Measurements from ENCODE around the gene AMN. TPM values are rescaled to one million over a fixed set of nuclear protein-coding genes. Genes with fewer than 3 reads are reported as not detected.
A peak's percentile ranks its signal among the peaks of the same experiment; 100 is the strongest.

AMN gene
- total RNA-seq, 6 donors from 2014 or later, result 14.9 to 56.6 (median 31.6) TPM

DNA sequence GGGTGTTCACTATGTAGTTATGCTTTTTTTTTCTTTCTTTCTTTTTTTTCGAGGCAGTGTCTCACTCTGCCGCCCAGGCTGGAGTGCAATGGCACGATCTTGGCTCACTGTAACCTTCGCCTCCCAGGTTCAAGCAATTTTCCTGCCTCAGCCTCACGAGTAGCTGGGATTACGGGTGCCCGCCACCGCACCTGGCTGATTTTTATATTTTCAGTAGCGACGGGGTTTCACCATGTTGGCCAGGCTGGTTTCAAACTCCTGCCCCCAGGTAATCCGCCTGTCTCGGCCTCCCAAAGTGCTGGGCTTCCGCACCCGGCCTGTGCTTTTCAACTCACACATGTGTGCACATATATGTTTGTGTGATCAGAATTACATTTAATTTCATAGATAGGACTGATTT, 38.9 kb upstream of the AMN start:
- Histone ChIP-seq H3K4me1 (peaks cover 0 to 10% (median 0%) of the 10 kb centered on the region in 4 donors), H3K27me3 (no peaks in the 10 kb centered on the region), H3K36me3 (peaks cover 0 to 32% (median 10%) of the 10 kb centered on the region in 4 donors), H3K9me3 (no peaks in the 10 kb centered on the region), H3K4me3 (no peak overlapping the region), H3K27ac (no peak overlapping the region)
- ATAC-seq (ENCODE audit: low FRiP score in 2 of 2) (no peak), DNase-seq (no peak)
- TF ChIP-seq EP300 (IDR thresholded peaks at IDR 0.05) (no peak), POLR2A (IDR thresholded peaks at IDR 0.05) (no peak)
- 95 to 98% methylated on average over 14 of the region's 14 CpGs for WGBS, 2 donors

DNA sequence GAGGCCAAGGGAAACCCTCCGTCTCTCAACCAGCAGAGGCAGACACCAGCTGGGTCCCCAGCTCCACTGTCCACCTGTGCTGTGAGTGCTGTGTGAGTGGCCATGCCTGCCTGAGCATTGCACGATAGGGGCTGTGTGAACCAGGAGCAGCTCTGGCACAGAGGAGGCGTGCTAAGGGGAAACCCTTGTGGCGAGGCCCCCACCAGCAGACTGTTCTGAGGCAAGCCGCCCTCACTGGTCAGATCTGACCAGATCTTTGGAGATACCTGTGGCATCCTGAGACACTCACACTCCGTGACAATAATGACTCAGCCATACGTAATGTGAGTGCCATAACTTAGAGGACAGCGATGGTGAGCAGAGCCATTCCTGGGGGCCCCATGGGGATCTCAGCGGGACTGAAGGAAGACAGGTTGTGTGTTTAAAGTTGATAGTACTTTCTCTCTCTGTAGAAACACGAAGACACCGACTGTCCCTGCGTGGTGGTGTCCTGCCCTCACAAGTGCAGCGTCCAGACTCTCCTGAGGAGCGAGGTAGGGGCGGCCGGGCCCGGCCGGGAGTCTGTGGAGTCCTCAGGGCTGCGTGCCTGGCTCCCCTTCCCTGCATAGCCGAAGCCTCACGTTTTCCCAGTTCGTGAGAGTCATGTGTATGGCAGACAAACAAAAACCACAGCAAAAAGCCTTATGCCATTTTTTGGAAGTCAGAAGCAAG, 36.6 kb upstream of the AMN start:
- no peak overlapping the region for H3K27ac ChIP-seq
- ATAC-seq (ENCODE audit: low FRiP score in 2 of 2) (no peak), DNase-seq (no peak)
- 95 to 97% methylated on average over 21 to 22 of the region's 22 CpGs for WGBS, 2 donors
- no peaks in the 10 kb centered on the region for H3K9me3 ChIP-seq
- H3K27me3 ChIP-seq, result no peaks in the 10 kb centered on the region
- H3K4me3 ChIP-seq, result no peak overlapping the region
- TF ChIP-seq POLR2AphosphoS5 (IDR thresholded peaks at IDR 0.05) (no peak), EP300 (IDR thresholded peaks at IDR 0.05) (no peak), POLR2A (IDR thresholded peaks at IDR 0.05) (no peak)
- TF ChIP-seq, protein P1, sequence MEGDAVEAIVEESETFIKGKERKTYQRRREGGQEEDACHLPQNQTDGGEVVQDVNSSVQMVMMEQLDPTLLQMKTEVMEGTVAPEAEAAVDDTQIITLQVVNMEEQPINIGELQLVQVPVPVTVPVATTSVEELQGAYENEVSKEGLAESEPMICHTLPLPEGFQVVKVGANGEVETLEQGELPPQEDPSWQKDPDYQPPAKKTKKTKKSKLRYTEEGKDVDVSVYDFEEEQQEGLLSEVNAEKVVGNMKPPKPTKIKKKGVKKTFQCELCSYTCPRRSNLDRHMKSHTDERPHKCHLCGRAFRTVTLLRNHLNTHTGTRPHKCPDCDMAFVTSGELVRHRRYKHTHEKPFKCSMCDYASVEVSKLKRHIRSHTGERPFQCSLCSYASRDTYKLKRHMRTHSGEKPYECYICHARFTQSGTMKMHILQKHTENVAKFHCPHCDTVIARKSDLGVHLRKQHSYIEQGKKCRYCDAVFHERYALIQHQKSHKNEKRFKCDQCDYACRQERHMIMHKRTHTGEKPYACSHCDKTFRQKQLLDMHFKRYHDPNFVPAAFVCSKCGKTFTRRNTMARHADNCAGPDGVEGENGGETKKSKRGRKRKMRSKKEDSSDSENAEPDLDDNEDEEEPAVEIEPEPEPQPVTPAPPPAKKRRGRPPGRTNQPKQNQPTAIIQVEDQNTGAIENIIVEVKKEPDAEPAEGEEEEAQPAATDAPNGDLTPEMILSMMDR (IDR thresholded peaks at IDR 0.05), result no peak
- no peaks in the 10 kb centered on the region for H3K4me1 ChIP-seq
- peaks cover 0 to 42% (median 11%) of the 10 kb centered on the region in 4 donors for H3K36me3 ChIP-seq

DNA sequence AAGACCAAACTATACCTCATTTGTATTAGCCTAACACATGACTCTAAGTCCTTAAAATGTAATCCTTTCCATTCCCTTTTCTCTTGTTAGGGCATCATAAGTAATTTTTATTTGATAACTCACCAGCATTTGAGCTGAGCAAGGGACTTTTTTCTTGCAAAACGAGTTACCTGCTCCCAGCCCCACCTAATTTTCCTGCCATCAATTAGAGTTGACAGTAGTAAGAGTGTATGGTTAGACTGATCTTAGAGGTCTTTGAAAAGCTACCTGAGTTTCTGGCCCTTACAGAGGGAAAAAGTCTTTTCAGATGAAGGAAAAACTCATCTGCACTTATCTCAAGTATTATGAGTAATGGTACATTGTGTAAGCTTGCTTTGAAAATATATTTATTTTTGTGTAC, 33.7 kb upstream of the AMN start:
- Histone ChIP-seq H3K36me3 (peaks cover 0 to 39% (median 12%) of the 10 kb centered on the region in 4 donors), H3K9me3 (no peaks in the 10 kb centered on the region), H3K27ac (no peak overlapping the region), H3K27me3 (no peaks in the 10 kb centered on the region), H3K4me3 (no peak overlapping the region), H3K4me1 (no peaks in the 10 kb centered on the region)
- 69 to 72% methylated on average over 1 of the region's 1 CpG for WGBS, 2 donors
- DNase-seq (no peak), ATAC-seq (ENCODE audit: low FRiP score in 2 of 2) (no peak)
- TF ChIP-seq, protein P1 (IDR thresholded peaks at IDR 0.05), result no peak
- TF ChIP-seq POLR2AphosphoS5 (IDR thresholded peaks at IDR 0.05), result no peak
- TF ChIP-seq POLR2A (IDR thresholded peaks at IDR 0.05), result no peak
- no peak for TF ChIP-seq EP300 (IDR thresholded peaks at IDR 0.05)

DNA sequence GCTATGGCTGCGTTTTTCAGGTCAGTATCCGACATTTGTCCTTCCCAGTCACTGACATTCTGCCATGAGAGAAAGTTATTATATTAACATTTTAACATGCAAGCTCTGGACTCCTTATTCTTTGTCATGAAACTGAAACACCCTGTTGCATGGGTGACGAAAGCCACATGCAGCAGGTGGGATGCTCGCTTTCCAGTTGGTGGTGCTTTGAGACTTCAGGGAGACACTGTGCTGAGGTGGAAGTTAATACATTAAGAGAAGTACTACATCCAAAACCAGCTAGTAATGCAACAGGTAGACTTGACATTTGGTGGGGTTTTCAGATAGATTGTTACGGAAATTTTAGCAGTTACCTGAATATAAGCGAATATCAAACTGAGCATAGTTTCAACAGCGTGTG, 32.8 kb upstream of the AMN start:
- DNase-seq (no peak), ATAC-seq (ENCODE audit: low FRiP score in 2 of 2) (no peak)
- WGBS, 2 donors, result 98% methylated on average over 7 of the region's 7 CpGs
- no peak overlapping the region for H3K27ac ChIP-seq
- no peaks in the 10 kb centered on the region for H3K9me3 ChIP-seq
- H3K4me1 ChIP-seq, result no peaks in the 10 kb centered on the region
- H3K4me3 ChIP-seq, result no peak overlapping the region
- TF ChIP-seq, protein P1 (IDR thresholded peaks at IDR 0.05), result no peak
- TF ChIP-seq POLR2AphosphoS5 (IDR thresholded peaks at IDR 0.05) (no peak), POLR2A (IDR thresholded peaks at IDR 0.05) (no peak)
- H3K36me3 ChIP-seq, result peaks cover 0 to 36% (median 12%) of the 10 kb centered on the region in 4 donors
- H3K27me3 ChIP-seq, result no peaks in the 10 kb centered on the region

DNA sequence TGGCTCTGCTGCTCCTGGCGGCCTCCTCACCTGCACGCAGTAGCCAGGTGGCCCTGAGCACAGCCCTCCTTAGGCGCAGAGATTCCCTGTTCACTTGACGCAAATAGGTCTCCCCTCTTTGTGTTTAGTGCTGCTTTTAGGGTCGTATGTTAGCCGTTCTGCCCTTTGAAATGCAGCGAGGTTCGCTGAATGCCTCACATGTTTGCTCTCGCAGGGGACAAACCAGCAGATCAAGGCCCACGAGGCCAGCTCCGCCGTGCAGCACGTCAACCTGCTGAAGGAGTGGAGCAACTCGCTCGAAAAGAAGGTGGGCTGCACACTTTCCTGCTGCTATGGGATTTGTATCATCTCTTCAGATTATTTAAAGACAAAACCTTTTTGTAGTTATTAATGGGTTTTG, 31.4 kb upstream of the AMN start:
- Histone ChIP-seq H3K27me3 (no peaks in the 10 kb centered on the region), H3K4me1 (no peaks in the 10 kb centered on the region), H3K27ac (no peak overlapping the region), H3K4me3 (no peak overlapping the region), H3K36me3 (peaks cover 0 to 45% (median 8%) of the 10 kb centered on the region in 4 donors), H3K9me3 (no peaks in the 10 kb centered on the region)
- 90 to 92% methylated on average over 13 to 15 of the region's 15 CpGs for WGBS, 2 donors
- ATAC-seq (ENCODE audit: low FRiP score in 2 of 2) (no peak), DNase-seq (peak; percentile 8 to 46)
- TF ChIP-seq POLR2AphosphoS5 (IDR thresholded peaks at IDR 0.05), result no peak
- no peak for TF ChIP-seq EP300 (IDR thresholded peaks at IDR 0.05)
- no peak for TF ChIP-seq POLR2A (IDR thresholded peaks at IDR 0.05)
- TF ChIP-seq, protein P1 (IDR thresholded peaks at IDR 0.05), result no peak
